NCI-H446 treated with DMSO at 0.1 percent for 48 hours (cell line): Measurements from ENCODE around the gene LONP2.
"Not testable (repeated sequence)": the region's sequence is repeated elsewhere in the genome, so short reads cannot be mapped to it uniquely, and the experiment has no call there.

Source experiments
- DNase-seq: peaks from one replicate; lab custom pipeline; 2025; lab: John Stamatoyannopoulos, UW

Gene LONP2

GRCh38 chr16:48367441-48368049, 123.4 kb downstream of the LONP2 start:
- no peak for DNase-seq

- no peak for DNase-seq
Observed at GRCh38 chr16:48369765-48370164, 125.7 kb downstream of the LONP2 start.

DNA sequence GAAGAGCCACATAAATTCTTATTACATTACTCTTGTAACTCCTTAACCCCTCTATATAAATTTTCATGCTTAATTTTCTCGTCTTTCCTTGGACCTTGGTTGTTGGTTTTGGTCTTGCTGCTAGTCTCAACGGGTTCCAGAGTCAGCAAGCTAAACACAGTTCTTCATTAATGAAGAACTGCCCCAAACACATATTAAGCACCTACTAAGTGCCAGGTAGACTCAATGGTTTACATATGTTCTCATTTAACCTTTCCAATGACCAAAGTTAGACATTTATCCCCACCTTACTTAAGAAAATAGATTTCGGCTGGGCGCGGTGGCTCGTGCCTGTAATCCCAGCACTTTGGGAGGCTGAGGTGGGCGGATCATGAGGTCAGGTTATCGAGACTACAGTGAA, 126.1 kb downstream of the LONP2 start:
- no peak for DNase-seq

- DNase-seq: not testable (repeated sequence)
Observed at GRCh38 chr16:48370668-48371392, 126.7 kb downstream of the LONP2 start.

GRCh38 chr16:48371393-48371780, 127.3 kb downstream of the LONP2 start:
- DNase-seq: no peak

DNA sequence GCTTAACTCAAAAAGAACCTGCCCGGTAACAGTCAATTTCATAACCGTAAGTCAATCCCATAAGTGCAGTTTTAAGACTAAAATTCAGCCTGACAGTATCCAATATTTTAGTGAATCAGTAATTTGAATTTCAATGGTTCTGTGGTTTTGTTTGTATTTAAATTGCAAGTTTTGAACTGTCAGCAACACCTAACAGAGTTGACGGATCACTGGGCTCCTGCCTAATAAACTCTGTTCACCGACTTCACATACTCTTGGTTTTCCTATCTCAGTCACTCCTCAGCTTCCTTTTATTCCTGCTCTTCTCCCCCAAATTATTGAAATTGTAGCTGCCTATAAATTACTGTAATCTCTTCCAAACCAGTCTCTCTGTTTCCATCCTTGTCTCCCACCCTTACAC, 128.6 kb downstream of the LONP2 start:
- DNase-seq: no peak

- no peak for DNase-seq
Observed at GRCh38 chr16:48373258-48374029, 129.3 kb downstream of the LONP2 start.

DNA sequence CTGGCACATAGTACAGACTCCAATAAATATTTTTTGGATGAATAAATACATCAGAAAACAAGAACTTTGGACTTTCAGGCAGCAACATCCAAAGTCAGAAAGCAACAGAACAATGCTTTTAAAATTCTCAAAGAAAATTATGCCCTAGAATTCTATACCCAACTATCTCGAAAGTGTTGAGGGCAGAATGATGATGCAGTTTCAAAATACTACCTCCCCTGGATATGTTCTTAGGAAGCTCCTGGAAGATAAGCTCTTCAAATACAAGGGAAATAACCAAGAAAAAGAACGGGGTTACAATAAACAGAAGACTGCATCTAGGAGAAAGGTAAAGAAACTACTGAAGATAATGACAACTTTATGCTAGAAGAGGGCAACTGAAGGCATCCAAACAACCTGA, 130.2 kb downstream of the LONP2 start:
- no peak for DNase-seq

DNA sequence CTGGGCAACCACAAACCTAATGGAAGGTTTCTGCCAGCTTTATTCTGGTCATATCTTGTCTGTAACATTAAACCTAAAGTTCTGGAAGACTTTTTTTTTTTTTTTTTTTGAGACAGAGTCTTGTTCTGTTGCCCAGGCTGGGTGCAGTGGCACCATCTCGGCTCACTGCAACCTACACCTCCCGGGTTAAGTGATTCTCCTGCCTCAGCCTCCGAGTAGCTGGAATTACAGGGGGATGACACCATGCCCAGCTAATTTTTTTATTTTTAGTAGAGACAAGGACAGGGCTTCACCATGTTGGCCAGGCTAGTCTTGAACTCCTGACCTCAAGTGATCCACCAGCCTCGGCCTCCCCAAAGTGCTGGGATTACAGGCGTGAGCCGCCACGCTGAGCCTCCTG, 133.2 kb downstream of the LONP2 start:
- not testable (repeated sequence) for DNase-seq

GRCh38 chr16:48378276-48378675, 134.2 kb downstream of the LONP2 start:
- DNase-seq: no peak

DNA sequence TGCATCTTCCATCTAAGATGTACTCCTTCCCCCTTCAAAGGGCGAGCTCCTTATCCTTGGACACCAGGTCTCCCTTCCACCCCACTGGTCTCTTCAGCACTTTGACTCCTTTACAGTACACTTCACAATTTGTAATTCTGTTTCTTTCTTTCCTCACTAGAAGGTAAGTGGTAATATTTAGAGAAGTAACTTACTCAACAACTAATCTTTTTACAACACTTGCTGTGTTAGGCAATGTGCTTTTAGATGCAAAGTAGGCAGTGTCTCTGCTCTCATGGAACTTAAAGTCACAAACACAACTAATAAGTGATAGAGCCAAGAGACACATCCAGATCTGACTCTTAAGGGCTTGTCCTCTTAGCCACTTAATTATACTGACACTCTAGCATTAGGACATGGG, 134.7 kb downstream of the LONP2 start:
- no peak for DNase-seq

DNA sequence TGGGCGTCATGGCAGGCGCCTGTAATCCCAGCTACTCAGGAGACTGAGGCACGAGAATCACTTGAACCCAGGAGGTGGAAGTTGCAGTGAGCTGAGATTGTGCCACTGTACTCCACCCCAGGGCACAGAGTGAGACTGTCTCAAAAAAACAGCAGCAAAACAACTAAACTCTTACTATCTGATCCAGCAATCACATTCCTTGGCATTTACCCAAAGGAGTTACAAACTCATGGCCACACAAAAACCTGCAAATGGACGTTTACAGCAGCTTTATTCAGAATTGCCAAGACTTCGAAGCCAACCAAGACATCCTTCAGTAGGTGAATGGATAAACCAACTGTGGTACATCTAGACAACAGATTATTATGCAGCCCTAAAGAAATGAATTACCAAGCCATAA, 137.1 kb downstream of the LONP2 start:
- no peak for DNase-seq

DNA sequence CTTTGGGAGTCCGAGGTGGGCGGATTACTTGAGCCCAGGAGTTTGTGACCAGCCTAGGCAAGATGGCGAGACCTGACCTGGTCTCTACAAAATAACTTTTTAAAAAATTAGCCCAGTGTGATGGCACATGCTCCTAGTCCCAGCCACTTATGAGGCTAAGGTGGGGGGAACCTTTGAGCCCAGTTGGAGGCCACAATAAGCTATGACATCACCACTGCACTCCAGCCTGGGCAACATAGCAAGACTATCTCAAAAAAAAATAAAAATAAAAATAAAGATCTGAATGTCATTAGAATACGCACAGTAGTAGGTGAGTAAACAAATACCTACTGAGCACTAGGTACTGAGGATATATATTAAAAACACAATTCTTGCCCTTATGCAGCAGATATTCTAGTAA, 138.0 kb downstream of the LONP2 start:
- DNase-seq: no peak

GRCh38 chr16:48383009-48383876, 139.1 kb downstream of the LONP2 start:
- DNase-seq: no peak

DNA sequence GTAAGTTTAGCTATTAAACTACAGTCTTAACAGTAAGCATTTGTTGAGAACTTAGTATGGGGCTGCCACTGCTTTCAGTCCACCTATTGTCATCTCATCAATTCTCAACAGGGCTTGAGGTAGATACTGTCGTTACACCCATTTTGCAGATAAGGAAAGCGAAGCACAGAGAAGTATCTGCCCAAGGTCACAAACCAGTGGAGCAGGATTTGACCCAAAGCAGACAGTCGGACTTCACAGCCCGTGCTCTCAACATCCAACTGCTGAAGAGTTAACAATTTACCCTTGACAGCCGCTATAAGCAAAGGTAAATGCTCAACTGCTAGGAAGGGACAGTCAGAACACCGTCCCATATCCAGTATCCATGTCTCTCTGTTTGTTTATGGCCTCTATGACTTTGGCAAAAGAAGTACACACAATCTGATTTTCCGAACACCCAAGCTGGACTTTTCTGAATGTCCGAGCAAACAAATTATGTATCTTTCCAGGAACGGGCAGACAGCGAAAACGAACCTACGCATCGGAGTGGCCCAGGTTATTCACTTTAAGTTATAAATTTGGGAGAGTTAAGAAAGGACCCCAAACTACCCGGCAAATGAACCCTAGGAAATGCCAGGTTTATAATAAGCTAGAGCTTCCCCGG, 139.9 kb downstream of the LONP2 start:
- no peak for DNase-seq

GRCh38 chr16:48384520-48385252, 140.6 kb downstream of the LONP2 start:
- DNase-seq: no peak

- peak; percentile 29 for DNase-seq
Observed at GRCh38 chr16:48385253-48386150, 141.4 kb downstream of the LONP2 start, which contains the start of gene SIAH1. Gene SIAH1, minus strand, starts transcription at chr16:48385413. Its CDS starts 22,985 bp downstream, at chr16:48362428.

DNA sequence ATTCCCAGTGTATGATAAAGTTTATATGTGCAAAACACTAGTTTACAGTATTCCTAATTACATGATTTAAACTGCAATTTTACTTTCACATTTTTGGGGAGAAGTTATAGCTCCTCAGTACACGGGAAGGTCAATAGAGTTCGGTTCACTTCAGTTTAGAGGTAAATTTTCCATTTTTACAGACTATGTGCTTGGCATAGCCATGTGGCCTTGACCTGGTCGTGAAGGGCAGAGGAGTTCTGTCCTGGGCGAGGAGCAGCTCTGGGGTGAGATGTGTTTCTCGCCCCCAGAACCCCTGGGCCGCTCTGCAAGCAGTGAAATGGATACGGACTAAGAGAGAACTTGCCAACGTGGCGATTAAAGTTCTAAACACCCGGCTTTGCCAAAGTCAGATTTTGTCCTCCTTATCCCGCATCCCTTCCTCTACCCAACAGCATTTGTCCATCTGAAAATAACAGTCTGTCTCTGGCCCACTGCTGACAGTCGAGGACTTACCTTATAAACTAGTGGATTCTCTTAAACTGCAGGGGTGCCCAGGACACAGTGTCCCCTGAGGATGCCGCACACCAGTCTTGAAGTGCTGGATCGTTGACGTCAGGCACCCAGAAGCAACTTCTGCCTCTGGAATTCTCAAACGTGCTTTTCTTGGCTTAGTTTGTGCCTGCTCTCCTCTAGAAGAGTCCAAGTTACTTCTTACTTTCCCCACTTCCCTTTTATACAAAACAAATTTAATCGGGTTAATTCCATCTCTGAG, 142.6 kb downstream of the LONP2 start:
- DNase-seq: no peak

DNA sequence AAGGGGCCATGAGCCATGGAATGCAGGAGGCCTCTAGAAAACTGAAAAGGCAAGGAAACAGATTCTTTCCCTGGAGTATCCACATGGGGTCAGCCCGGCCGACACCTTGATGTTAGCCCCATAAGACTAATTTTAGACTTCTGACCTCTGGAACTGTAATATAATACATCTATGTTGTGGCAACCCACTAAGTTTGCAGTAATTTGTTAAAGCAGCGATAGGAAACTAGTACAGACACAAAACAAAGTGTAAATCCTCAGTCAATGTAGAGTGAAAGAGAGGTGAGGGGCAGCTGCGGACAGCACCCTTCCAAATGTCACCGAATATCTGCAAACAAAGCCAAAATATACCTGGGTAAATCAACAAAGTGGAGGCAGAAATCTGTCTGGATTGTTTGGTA, 148.3 kb downstream of the LONP2 start:
- DNase-seq: no peak
